NCI-H1105 (cell line): ENCODE data around the gene WWC1.
"Not testable (repeated sequence)": the region's sequence is repeated elsewhere in the genome, so short reads cannot be mapped to it uniquely, and the experiment has no call there.

Experiments
- DNase-seq: peaks from one replicate; lab custom pipeline; 2025; lab: John Stamatoyannopoulos, UW

WWC1 gene

DNA sequence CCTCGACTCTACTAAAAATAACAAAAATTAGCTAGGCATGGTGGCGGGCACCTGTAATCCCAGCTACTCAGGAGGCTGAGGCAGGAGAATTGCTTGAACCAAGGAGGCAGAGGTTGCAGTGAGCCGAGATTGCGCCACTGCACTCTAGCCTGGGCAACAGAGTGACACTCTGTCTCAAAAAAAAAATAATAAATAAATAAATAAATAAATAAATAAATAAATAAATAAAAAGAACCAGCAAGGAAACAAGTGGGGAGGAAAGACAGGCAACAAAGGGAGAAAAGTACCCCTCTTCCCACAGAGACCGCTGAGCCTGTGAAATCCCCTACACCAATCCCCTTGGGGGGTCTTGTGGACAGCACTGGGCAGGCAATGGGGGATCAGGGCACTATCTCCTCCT is 4.6 kb upstream of the WWC1 start:
- DNase-seq, result not testable (repeated sequence)

DNA sequence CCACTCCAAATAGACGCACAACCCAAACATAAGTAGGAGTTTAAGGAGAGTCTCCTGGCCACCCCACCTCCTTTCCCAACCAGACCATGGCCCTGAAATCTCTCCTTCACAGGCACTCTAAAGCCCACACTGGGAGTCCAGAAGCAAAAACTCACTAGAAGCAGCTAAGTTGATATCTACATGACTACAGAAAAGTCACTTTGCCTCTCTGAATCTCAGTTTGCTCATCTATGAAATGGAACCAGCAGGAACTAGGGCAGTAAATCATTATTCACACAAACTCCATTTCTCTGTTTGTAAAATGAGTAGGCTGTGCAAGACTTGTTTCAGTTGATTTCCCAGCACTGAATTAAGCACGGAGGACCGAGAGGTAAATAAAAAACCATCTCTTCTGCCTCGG is 4.1 kb upstream of the WWC1 start:
- DNase-seq, result no peak

DNA sequence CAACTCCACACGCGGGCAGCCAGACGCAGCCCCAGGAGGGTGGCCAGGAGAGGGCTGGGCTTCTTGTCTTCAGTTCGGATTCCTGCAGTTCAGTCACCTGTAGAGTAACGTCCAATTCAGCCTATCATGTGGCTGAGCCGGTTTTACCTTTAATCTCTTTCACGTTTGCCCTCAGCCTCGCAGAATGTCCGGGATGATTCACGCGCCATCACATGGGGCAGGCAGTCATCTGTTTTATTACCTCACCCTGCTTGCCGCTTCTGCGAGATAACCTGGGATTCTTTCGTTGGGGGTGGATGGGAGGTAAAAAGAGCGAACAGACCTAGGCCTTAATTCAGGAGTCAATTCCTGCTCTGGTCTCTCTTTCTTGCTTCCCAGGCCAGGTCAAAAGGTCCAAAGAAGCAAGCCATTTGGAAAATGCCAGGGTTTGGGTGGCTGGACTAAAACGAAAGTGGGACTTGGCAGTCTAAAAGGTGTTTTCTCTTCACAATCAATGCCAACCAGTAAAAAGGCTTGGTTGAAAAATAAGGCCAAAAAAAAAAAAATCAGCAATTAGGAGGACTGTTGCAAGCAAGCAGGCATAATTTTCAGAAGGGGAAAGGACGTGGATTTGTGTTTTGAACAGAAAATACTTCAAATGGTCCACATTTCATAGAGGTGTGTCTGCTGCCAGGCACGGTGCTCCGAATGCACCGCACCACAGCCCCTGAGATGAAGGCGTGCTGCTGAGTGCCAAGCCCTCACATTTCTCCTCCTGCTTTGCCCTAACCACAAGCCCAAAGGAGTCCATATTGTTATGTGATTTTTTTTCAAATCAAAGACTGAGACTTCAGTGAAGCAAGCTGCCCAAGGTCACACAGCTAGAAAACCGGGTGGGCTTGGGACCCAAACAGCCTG is 2.8 kb upstream of the WWC1 start:
- no peak for DNase-seq

DNA sequence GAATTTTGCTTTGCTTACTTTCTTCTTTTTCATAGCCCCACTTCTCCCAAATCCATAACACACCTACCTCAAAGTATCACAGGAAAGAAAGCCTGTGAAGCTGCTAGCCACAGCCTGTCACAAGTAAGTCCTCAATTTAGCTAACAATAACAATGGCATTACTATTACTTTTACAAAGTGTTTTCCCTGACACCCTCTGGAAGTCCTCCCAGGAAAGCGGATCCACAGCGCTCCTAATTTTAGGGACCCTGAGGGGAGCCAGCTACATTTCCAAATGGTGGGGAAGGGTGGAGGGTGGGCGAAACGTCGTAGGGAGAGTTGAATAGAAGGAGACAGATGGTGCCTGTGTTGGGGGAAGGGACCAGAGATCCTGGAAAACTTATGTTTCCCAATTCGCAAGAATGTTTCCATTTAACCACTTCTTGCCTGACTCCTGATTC is 523 bp upstream of the WWC1 start:
- no peak for DNase-seq

DNA sequence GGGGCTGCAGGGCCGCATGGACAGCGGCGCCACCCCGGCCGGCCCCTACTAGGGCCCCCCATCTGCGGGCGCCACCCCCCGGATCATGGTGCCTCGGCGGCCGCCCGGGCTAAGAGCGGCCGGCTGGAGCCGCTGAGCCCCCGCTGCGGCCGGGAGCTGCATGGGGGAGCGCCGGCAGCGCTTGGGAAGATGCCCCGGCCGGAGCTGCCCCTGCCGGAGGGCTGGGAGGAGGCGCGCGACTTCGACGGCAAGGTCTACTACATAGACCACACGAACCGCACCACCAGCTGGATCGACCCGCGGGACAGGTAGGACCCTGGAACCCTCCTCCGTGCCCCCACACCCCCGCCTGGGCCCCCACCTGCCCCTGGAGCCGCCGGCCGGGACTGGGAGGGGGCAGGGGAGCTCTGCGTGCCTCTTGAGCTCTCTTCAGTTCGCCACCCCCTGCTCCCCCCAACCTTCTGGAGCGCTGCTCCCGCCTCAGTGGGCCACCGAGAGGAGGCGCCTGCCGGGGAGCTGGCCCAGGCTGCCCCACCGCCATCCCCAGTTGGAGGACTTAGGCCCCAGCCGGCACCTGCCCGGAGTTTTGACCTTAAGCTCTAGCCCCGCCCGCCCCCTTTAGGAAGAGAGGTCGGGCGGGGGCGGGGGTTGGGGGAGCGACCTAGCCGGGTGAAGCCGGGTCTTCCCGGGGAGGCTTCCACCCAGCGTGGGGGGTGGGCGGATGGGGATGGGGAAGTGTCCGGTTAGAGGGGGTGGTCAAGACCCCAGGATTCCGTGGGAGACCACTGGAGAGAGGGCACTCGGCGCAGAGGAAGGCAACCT is 730 bp downstream of the WWC1 start:
- DNase-seq, result no peak

DNA sequence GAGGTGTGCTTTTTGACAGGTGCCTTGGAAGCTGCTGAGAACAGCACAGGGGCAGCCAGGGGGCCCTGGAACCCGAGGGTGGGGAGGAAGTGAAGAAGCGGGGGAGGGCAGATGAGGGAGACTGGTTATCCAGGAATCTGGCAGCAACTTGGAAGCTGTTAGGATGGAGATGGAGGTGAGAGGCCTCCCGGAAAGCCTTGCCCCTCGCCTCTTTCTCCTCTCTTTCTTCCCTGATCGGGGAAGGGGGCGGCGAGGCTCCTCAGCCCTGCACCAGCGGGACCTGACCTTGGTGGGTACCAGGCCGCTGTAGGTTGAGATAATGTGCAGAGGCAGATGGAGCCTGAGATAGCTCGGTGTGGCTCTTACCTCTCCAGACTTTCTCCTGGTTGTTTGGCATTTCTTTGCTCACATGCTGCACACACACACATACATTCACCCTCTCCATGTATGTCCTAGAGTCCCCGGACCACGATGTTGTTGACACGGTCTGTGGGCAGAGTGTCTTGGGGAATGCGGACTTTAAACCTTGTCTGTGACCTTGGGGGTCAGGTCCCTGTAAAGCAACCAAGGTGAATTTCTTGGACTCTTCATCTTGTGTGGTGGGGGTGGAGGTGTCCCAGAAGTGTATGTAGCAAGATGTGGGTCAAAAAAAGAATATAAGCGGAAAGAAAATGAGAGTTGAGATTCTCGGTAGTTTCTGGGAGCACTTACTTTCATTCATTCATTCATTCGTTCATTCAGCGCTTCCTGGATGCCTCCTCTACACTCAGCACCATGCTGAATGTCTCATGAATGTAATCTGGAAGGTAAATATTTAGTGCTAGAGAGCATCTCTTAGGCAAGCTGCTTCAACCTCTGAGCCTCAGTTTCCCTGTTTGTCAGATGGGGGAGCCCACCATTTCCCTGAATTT is 1.6 kb downstream of the WWC1 start:
- DNase-seq, result no peak

DNA sequence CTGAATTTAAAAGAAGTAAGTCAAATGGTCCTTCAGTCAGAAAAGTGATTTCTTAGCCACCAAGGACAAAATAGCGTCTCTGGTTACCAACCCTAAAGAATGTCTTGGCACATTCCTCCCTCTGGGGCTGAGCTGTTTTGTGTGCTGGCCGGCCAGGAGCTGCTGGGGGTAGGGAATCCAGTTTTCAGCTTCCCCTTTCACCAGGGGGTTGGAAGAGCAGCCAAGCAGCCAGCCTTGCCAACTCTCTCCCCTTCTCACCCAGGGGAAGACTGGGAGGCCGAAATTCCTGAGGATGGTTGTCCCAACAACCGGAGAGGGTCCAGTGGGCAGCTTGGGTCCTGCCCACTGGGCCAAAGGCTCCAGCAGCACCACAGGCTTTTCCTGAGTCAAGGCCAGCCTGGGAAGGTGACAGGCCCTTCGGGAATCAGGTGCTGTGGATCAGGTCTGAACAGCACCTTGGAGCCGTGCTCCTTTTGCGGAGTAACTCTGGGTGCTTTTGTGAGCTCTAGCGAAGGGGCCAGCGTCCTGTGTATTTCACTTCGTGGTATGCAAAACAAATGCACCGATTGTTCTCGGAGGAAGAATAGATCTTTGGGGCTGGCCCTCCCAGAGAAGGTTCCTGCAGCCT is 4.2 kb downstream of the WWC1 start:
- DNase-seq, result no peak

DNA sequence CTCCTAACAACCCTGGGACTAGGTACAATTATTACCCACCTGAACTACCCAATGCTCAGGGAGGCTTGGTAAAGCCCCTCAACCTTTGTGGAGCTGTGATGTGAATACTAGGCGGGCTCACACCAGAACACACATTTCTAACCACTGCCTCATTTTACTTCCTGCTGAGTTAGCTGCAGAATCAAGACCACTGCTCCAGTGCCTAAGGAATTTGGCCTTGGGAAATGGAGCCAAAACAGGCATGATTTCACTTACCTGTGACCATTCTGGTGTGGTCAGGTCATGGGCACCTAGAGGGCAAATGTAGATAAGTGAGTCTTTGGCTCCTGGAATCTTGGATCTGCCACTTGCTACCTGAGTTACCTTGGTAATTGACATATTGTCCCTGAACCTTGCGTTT is 5.2 kb downstream of the WWC1 start:
- DNase-seq, result no peak

DNA sequence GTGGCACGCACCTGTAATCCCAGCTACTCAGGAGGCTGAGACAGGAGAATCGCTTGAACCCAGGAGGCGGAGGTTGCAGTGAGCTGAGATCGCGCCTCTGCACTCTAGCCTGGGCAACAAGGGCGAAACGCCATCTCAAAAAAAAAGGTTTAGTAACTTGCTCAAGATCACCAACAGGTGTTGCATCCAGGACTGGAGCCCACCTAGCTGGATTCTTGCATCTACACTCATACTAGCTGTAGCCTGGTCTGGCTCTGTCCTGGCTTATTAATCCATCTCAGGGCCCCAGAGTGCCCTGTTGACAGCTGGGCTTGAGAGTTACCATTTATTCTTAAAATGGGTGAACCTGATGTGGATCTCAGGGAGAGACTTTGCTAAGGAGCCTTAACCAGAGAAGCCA is 7.5 kb downstream of the WWC1 start:
- no peak for DNase-seq

DNA sequence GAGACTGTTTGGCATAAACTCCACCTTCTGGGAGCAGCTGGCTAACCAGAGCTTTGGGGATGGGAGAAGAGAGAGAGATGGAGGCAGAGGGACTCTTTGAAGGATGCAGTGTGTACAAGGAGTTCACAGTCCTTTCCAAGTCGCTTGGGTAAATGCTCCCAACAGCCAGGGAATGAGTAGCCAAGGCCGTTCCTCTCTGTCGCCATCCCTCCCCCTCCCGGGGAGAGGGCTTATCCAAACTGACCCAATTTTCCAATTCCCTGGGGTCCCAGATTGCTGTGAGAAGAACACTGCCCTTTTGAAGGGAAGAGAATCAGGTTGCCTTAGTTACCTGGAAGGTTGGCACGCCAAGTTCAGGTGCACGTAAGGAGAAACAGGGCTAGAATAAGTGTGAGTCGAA is 7.9 kb downstream of the WWC1 start:
- no peak for DNase-seq

DNA sequence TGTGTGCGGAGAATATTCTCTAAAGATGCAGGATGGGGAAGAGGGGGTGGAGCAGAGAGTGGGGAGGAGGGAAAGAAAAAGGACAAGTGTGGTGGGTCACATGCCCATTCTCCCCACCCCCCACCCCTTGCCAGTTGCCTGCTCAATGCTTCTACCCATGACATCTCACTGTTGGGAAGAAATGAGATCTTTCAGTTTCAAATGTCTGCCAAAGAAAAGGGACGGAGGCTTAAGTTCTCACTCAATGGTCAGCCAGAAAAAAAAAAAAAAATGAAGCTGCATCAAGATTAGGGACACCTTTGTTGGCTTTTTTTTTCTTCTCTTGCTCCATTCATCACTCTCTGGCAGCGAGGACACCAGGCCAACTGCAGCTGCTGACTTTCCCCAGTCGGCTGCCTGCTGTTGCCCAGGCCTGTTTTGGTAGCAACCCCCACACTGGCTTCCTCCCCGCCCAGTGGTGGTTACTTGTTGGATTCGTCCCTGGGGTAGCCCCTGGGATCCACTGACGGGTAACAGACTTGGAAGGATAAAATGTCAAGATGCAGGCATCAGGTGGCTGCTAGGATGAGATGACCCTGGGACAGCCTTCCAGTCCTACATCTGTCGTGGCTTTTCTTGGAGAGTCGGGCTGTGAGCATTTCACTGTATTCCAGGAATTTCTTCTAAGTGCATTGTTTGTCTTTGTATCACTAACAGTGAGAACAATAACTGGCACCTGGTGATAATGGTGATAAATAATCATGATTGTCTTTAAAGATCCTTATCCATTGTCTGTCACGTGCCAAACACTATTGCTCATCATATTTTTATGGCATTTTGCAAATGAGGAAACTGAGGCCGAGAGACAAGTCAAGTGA is 9.1 kb downstream of the WWC1 start:
- no peak for DNase-seq

DNA sequence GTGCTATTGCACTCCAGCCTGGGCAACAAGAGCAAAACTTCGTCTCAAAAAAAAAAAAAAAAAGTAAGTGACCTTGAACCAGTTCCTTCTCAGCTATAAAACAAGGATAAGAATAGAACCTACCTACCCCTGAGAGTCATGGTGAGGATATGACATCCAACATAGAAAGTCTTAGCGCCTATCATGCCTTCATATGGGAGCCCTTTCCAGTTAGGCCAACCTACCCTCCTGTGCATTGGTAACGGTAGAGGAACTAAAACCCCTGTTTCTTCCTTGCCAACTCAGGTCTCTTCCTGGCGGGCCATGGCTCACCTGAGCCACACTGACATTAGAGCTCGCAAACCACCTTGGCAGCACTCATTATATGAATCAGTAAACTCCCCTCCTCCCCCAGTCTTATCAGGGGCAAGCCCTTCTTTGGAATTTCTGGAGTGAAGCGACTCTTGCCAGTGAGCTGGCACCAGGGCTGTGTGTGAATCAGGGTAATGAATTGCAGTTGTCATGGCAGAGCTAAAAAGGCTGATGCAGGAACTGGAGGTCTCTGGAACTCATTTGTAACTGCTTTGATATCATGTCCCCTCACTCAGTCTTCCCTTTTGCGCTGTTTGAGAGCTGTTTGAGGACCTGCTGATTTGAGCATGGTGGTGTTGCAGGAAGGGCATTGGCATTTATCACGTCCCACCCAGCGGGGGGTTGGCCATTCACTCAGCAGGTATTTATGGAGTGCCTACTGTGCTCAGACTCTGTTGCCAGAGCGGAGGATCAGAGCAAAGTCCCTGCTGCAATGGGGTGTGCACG is 10.3 kb downstream of the WWC1 start:
- no peak for DNase-seq

DNA sequence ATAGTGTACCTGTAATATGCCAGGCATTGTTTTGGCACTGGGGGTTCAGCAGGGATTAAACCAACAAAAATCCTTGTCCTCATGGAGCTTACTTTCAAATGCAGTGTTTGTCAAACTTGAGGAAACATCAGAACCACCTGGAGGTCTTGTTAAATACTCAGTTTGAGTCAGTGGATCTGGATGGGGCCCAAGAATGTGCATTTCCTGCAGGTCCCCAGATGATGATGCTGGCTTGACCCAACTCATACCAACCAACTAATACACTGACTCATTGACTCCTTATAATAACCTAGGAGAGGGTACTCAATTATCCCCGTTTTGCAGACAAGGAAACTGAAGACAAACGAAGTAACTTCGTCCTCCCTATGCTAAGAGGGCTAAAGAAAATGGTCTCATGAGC is 11.3 kb downstream of the WWC1 start:
- no peak for DNase-seq

DNA sequence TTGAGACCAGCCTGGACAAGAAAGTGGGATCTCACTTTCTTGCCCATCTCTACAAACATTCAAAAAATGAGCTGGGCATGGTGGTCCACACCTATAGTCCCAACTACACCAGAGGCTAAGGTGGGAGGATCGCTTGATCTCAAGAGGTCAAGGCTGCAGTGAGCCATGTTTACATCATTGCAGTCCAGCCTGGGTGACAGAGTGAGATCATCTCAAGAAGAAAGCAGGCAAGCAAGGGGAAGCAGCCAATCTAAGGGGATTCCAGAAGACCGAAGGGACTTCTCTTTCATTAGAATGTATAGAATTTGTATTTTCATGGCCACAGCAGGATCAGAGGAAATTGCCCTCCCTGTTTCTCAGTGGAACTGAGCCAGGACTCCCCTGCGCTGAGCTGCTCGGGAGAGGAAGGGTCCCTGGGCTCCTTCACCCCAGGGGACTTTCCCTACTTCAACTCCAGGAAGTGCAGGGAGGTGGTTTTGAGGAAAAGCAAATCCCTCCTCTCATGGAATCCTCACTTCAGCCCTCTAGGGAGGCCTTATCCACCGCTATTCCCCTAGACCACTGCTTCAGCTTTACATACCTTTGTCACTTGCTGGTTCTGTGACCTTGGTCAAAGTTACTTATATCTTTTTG is 12.1 kb downstream of the WWC1 start:
- no peak for DNase-seq

DNA sequence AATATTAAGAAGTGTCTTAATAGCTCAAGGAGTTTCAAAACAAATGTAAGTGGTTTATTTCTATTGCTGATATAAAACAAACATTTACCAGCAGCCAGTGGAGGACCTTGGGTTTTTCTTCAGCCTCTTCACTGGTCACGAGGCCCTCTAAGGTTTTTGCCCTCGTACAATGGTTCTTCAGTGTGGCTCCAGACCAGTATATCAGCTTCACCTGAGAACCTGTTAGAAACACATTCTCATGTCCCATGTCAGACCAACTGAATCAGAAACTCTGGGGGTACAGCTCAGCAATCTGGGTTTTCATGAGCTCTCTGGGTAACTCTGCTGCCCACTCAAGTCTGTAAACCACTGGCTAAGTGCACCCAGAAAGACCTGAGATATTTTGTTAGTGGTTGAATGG is 12.9 kb downstream of the WWC1 start:
- no peak for DNase-seq

DNA sequence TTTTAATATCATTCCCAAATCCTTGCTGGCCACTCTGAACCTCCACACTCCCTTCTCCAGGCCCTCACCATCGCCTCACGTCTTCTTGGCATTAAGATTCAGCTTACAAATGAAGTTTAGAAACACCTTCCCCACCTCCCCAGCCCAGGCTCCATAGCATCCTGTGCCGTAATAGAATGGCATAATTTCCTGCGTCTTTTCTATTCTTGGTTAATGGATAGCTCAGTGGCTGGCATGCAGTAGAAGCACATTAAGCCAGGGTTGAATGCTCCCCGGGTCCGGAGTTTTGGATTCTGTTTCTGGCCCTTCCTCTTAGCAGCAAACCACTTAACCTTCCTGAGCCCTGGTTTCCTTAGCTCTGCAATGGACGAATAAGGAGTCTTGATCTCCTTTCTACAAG is 13.8 kb downstream of the WWC1 start:
- DNase-seq, result no peak

DNA sequence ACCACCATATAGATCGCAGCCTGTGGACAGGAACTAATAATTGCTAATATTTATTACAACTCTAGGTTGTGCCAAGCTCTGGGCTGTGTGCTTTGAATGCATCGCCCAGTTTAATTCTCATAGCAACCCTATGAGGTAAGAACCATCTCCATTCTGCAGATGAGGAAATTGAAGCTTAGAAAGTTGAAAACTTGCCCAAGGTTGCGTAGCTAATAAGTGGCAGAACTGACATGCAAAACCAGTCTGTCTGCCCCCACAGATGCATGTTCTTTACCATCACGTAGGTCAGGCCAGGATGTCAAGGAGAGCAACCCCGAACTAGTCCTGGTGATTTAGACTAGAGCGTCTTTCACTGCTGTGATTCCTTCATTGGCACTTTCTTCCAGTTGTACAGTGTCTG is 15.6 kb downstream of the WWC1 start:
- no peak for DNase-seq

DNA sequence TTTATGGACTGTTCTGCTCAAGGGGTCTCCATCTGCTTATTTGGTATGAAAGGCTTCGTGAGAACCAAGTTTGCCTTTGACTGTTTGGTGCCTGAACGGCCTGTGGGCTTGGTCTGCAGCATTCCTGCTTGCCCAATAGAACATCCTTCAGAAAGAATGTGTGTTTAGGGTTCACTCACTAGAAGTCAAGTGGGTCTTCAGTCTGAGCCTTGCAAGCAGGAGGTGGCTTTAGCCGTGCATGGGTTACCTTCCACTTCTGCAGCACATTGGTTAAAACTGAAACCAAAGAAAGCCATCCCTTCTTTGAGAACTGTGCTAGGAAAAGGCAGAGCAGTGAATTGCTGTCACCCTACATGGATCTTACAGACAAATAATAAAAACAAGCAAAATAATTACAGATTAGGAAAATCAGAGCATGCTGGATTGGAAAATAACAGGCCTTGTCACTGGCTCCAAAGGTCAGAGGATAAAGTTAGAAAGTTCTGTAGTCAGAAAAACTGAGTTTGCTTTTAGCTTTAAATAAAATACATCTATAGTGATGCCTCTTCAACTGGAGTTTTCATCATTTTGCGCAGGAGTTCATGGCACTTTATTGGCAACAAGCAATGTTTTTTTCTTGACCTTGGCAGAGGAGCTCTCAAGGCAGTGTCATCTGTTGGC is 16.6 kb downstream of the WWC1 start:
- DNase-seq, result no peak
